Measurements from ENCODE around the gene KLHL12. TPM values are rescaled to one million over a fixed set of nuclear protein-coding genes. Genes with fewer than 3 reads are reported as not detected.

KLHL12 gene
- total and polyA plus RNA-seq, 2 donors from 2014 or later, result 27.5 to 28.2 TPM

DNA sequence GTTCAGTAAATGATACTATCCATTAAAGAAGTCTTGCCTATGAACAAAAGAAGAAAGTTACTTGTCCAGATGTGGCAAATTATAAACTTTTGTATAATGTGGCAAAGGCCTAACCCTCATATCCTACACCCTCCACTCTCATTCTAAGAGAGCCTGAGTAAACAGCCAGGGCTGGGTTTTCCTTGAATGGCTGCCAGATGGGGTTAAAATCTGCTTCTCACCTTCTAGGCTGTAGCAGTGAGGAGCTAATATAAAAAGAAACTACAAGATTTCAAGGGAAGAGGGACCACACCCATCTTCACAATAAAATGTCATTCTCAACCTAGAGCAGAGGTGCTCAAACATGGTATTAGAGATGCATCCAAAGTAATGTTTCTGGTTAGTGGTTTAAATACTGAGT lies 47.0 kb downstream of the KLHL12 start:
- DNase-seq, result no peak
- H3K27me3 ChIP-seq (ENCODE audit: control insufficient read depth, insufficient read depth, low read length), result no peaks in the 10 kb centered on the region
- H3K36me3 ChIP-seq (ENCODE audit: control insufficient read depth in 2 of 3, insufficient read depth in 3 of 3, low read length in 3 of 3), result peaks cover 2 to 11% (median 4%) of the 10 kb centered on the region in 3 donors
- no peak overlapping the region for H3K9ac ChIP-seq (ENCODE audit: low read length in 3 of 3)
- no peak for TF ChIP-seq CTCF (IDR thresholded peaks at IDR 0.05; ENCODE audit: borderline replicate concordance, extremely low read depth, insufficient read depth)
- H3K27ac ChIP-seq (ENCODE audit: low read depth in 2 of 2, low read length in 2 of 2), result no peak overlapping the region
- no peaks in the 10 kb centered on the region for H3K4me1 ChIP-seq (ENCODE audit: control insufficient read depth in 2 of 3, insufficient read depth in 2 of 3, low read depth in 1 of 3, low read length in 3 of 3)
- FAIRE-seq, result no peak
- intact Hi-C loops (cut with DNase I), result no loop called here
- H3K4me3 ChIP-seq (ENCODE audit: low read length in 3 of 3), result no peak overlapping the region
- no peaks in the 10 kb centered on the region for H3K9me3 ChIP-seq (ENCODE audit: control insufficient read depth in 2 of 3, insufficient read depth in 1 of 3, low read length in 3 of 3)

DNA sequence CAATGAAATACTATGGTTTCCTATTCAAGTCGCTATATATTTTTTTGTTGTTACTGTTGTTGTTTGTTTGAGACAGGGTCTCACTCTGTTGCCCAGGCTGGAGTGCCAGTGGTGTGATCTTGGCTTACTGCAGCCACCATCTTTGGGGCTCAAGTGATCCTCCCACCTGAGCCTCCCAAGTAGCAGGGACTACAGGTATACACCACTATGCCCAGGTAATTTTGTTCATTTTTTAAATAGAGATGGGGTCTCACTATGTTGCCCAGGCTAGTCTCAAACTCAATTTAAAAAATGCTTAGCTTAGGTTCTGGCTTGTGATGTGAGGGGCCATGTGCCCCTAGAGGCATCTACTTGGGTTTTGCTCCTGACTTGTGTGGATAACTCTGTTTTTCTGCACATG lies 47.9 kb downstream of the KLHL12 start:
- DNase-seq (no peak), FAIRE-seq (no peak)
- intact Hi-C loops (cut with DNase I), result no loop called here
- Histone ChIP-seq H3K27me3 (ENCODE audit: control insufficient read depth, insufficient read depth, low read length) (no peaks in the 10 kb centered on the region), H3K36me3 (ENCODE audit: control insufficient read depth in 2 of 3, insufficient read depth in 3 of 3, low read length in 3 of 3) (peaks cover 2 to 11% (median 4%) of the 10 kb centered on the region in 3 donors), H3K4me1 (ENCODE audit: control insufficient read depth in 2 of 3, insufficient read depth in 2 of 3, low read depth in 1 of 3, low read length in 3 of 3) (no peaks in the 10 kb centered on the region), H3K4me3 (ENCODE audit: low read length in 3 of 3) (no peak overlapping the region), H3K9me3 (ENCODE audit: control insufficient read depth in 2 of 3, insufficient read depth in 1 of 3, low read length in 3 of 3) (no peaks in the 10 kb centered on the region), H3K27ac (ENCODE audit: low read depth in 2 of 2, low read length in 2 of 2) (no peak overlapping the region), H3K9ac (ENCODE audit: low read length in 3 of 3) (no peak overlapping the region)
- TF ChIP-seq CTCF (IDR thresholded peaks at IDR 0.05; ENCODE audit: borderline replicate concordance, extremely low read depth, insufficient read depth), result no peak

- no peak for TF ChIP-seq CTCF (IDR thresholded peaks at IDR 0.05; ENCODE audit: borderline replicate concordance, extremely low read depth, insufficient read depth)
- H3K27me3 ChIP-seq (ENCODE audit: control insufficient read depth, insufficient read depth, low read length), result no peaks in the 10 kb centered on the region
- FAIRE-seq, result no peak
- no peaks in the 10 kb centered on the region for H3K4me1 ChIP-seq (ENCODE audit: control insufficient read depth in 2 of 3, insufficient read depth in 2 of 3, low read depth in 1 of 3, low read length in 3 of 3)
- H3K9me3 ChIP-seq (ENCODE audit: control insufficient read depth in 2 of 3, insufficient read depth in 1 of 3, low read length in 3 of 3), result no peaks in the 10 kb centered on the region
- no peak for DNase-seq
- peaks cover 0 to 3% (median 0%) of the 10 kb centered on the region in 3 donors for H3K36me3 ChIP-seq (ENCODE audit: control insufficient read depth in 2 of 3, insufficient read depth in 3 of 3, low read length in 3 of 3)
- H3K4me3 ChIP-seq (ENCODE audit: low read length in 3 of 3), result no peak overlapping the region
- intact Hi-C loops (cut with DNase I), result no loop called here
- no peak overlapping the region for H3K27ac ChIP-seq (ENCODE audit: low read depth in 2 of 2, low read length in 2 of 2)
- no peak overlapping the region for H3K9ac ChIP-seq (ENCODE audit: low read length in 3 of 3)
These were observed 54.0 kb downstream of the KLHL12 start for GRCh38 chr1:202873026-202873425.

DNA sequence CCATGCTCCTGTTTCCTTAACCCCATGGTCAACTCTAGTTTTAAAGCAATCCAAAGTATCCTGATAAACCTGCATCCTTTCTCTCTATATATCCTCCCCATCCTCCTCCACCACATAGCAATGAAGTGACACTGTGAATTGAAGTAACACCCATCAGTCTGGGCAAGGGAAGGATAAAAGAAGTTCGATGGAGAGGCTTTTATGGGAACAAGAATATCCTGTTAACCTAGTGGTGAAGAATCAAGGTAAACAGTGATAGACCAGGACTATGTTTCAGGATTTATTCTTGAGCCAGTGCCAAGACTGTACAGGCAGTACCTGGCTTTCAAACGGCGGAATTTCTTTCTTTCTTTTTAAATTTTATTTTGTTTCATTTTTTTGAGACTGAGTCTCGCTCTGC lies 55.7 kb downstream of the KLHL12 start:
- no peak overlapping the region for H3K27ac ChIP-seq (ENCODE audit: low read depth in 2 of 2, low read length in 2 of 2)
- no peak for TF ChIP-seq CTCF (IDR thresholded peaks at IDR 0.05; ENCODE audit: borderline replicate concordance, extremely low read depth, insufficient read depth)
- no peak overlapping the region for H3K9ac ChIP-seq (ENCODE audit: low read length in 3 of 3)
- H3K9me3 ChIP-seq (ENCODE audit: control insufficient read depth in 2 of 3, insufficient read depth in 1 of 3, low read length in 3 of 3), result no peaks in the 10 kb centered on the region
- FAIRE-seq (no peak), DNase-seq (no peak)
- no peak overlapping the region for H3K4me3 ChIP-seq (ENCODE audit: low read length in 3 of 3)
- H3K27me3 ChIP-seq (ENCODE audit: control insufficient read depth, insufficient read depth, low read length), result no peaks in the 10 kb centered on the region
- intact Hi-C loops (cut with DNase I), result no loop called here
- no peaks in the 10 kb centered on the region for H3K4me1 ChIP-seq (ENCODE audit: control insufficient read depth in 2 of 3, insufficient read depth in 2 of 3, low read depth in 1 of 3, low read length in 3 of 3)
- H3K36me3 ChIP-seq (ENCODE audit: control insufficient read depth in 2 of 3, insufficient read depth in 3 of 3, low read length in 3 of 3), result peaks cover 0 to 3% (median 0%) of the 10 kb centered on the region in 3 donors
